Measurements from ENCODE around the gene CCDC167.
"Not testable (repeated sequence)": the region's sequence is repeated elsewhere in the genome, so short reads cannot be mapped to it uniquely, and the experiment has no call there.

Gene CCDC167

GRCh38 chr6:37460805-37461204, 38.9 kb downstream of the CCDC167 start:
- no peak for DNase-seq

GRCh38 chr6:37459981-37460800, 39.5 kb downstream of the CCDC167 start:
- no peak for DNase-seq

GRCh38 chr6:37456816-37457560, 42.7 kb downstream of the CCDC167 start:
- DNase-seq = no peak

- no peak for DNase-seq
These were observed 43.6 kb downstream of the CCDC167 start for GRCh38 chr6:37456126-37456525.

GRCh38 chr6:37454420-37455140, 45.1 kb downstream of the CCDC167 start:
- no peak for DNase-seq

- no peak for DNase-seq
These were observed 47.2 kb downstream of the CCDC167 start for GRCh38 chr6:37452522-37452921.

- DNase-seq = no peak
These were observed 48.1 kb downstream of the CCDC167 start for GRCh38 chr6:37451441-37452193.

- no peak for DNase-seq
These were observed 49.7 kb downstream of the CCDC167 start for GRCh38 chr6:37449984-37450383.

- not testable (repeated sequence) for DNase-seq
These were observed 56.5 kb downstream of the CCDC167 start for GRCh38 chr6:37443216-37443542.

GRCh38 chr6:37442416-37443215, 57.1 kb downstream of the CCDC167 start:
- DNase-seq = no peak

GRCh38 chr6:37441651-37442050, 58.0 kb downstream of the CCDC167 start:
- no peak for DNase-seq

GRCh38 chr6:37438930-37439329, 60.8 kb downstream of the CCDC167 start:
- DNase-seq = no peak

- no peak for DNase-seq
These were observed 63.9 kb downstream of the CCDC167 start for GRCh38 chr6:37435816-37436215.

GRCh38 chr6:37435373-37435772, 64.3 kb downstream of the CCDC167 start:
- DNase-seq = no peak

GRCh38 chr6:37433657-37434271, 65.9 kb downstream of the CCDC167 start:
- DNase-seq = peak; percentile 44

Data from central memory CD4-positive, alpha-beta T cell (primary cell).